Esophagus muscularis mucosa (tissue), 4 donors: ENCODE results near the gene MYH3. TPM values are rescaled to one million over a fixed set of nuclear protein-coding genes. Genes with fewer than 3 reads are reported as not detected.

Experiments used
- DNase-seq: peaks from one replicate; pipeline ENCODE4 v3.0.0-alpha.2; 2017; ENCODE audit errors: extremely low spot score
- H3K27ac ChIP-seq, 4 donors: fragments of 200-600 bp; sonication (generic); replicated peaks in 1 of 4; 1 replicate in 3 of 4; 2 replicates in 1 of 4; pipeline ENCODE4 v1.5.1; 2016 to 2019; ENCODE audit warnings: mild to moderate bottlenecking in 1 of 4
- H3K27me3 ChIP-seq, 4 donors: fragments of 200-600 bp; sonication (generic); one replicate each; pipeline versions ENCODE4 v1.5.1 to v1.6.0; 2016 to 2019
- H3K36me3 ChIP-seq, 4 donors: fragments of 200-600 bp; sonication (generic); one replicate each; pipeline ENCODE4 v1.5.1; 2016 to 2019
- H3K4me1 ChIP-seq, 4 donors: fragments of 200-600 bp; sonication (generic); one replicate each; pipeline ENCODE4 v1.5.1; 2016 to 2019
- H3K4me3 ChIP-seq, 4 donors: fragments of 200-600 bp; sonication (generic); 1 replicate in 2 of 4; 2 replicates in 2 of 4; pipeline ENCODE4 v1.5.1; 2016 to 2019; ENCODE audit warnings: mild to moderate bottlenecking in 4 of 4, moderate library complexity in 1 of 4
- H3K9me3 ChIP-seq, 4 donors: fragments of 200-600 bp; sonication (generic); 1 replicate in 3 of 4; 2 replicates in 1 of 4; pipeline ENCODE4 v1.5.1; 2016 to 2019
- EP300 ChIP-seq: sonication (generic); formaldehyde crosslinking; IDR thresholded peaks from one replicate; pipeline ENCODE4 v1.6.1; 2017; ENCODE audit warnings: antibody characterized with exemption
- POLR2A ChIP-seq: fragments of 450-650 bp; IDR thresholded peaks from one replicate; pipeline ENCODE4 v1.6.1; 2017; ENCODE audit warnings: antibody characterized with exemption, moderate library complexity, mild to moderate bottlenecking, low read depth
- POLR2AphosphoS5 ChIP-seq, 2 donors: sonication (generic); formaldehyde crosslinking; IDR thresholded peaks; one replicate each; pipeline ENCODE4 v1.6.1; 2017; ENCODE audit warnings: antibody characterized with exemption in 2 of 2
- WGBS: methylation state at CpG from one replicate; pipeline ENCODE4 v1.1.5; 2018; 5-methylcytosine and 5-hydroxymethylcytosine counted together
- intact Hi-C: fragments of 100-400 bp; cut with DNase I; formaldehyde crosslinking; loops from one replicate; pipeline ENCODE4 v1.15.1; 2023
- total RNA-seq, 4 donors: library from RNA; depleted of rRNA; stranded (reverse); fragments of >200 nt; gene quantifications; one replicate each; pipeline versions ENCODE4 v1.1.0 to v1.2.1, GENCODE V29; 2016
- TF ChIP-seq, protein P1 (sequence below), 3 experiments: fragments of 200-600 bp in 2 of 3; fragments of 450-650 bp in 1 of 3; sonication (generic) in 2 of 3; IDR thresholded peaks; one replicate each; pipeline ENCODE4 v1.5.1; 2017 to 2019; ENCODE audit warnings: antibody characterized with exemption in 3 of 3, mild to moderate bottlenecking in 2 of 3, moderate library complexity in 1 of 3

The MYH3 gene
- total RNA-seq, result 1 to 10 TPM in 3 of 4 donors, under 1 TPM in 1; 0.83 to 2.4 (median 1.6) TPM

DNA sequence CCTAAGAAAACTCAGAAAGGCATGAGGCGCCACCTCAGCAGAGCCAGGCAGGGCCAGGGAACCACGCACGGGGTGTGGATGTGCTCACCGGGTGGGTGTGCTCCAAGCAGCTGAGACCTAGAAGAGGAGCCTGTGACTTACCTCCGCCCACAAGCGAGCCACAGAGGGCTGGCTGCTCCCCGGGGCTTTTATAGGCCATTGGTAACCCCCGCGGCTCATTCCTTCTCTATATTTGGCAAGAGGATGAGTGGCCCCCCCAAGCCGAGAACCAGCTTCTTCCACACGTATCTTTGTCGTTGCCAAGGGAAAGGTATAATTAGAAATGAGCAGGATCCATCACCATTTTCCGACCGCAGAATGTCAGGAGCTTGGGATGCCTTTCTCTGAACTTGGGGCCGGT lies at the start of gene MYH3:
Gene MYH3, minus strand, starts transcription at position 162 of the 400 bp plus-strand sequence. CDS start 2,245 bp downstream, outside the sequence.
- Histone ChIP-seq H3K4me1 (no peaks in the 10 kb centered on the region), H3K27me3 (no peaks in the 10 kb centered on the region), H3K9me3 (no peaks in the 10 kb centered on the region), H3K36me3 (peaks cover 0 to 24% (median 6%) of the 10 kb centered on the region in 4 donors), H3K4me3 (no peak within 1 kb of the TSS), H3K27ac (no peak within 1 kb of the TSS)
- no peak for DNase-seq
- TF ChIP-seq, protein P1, sequence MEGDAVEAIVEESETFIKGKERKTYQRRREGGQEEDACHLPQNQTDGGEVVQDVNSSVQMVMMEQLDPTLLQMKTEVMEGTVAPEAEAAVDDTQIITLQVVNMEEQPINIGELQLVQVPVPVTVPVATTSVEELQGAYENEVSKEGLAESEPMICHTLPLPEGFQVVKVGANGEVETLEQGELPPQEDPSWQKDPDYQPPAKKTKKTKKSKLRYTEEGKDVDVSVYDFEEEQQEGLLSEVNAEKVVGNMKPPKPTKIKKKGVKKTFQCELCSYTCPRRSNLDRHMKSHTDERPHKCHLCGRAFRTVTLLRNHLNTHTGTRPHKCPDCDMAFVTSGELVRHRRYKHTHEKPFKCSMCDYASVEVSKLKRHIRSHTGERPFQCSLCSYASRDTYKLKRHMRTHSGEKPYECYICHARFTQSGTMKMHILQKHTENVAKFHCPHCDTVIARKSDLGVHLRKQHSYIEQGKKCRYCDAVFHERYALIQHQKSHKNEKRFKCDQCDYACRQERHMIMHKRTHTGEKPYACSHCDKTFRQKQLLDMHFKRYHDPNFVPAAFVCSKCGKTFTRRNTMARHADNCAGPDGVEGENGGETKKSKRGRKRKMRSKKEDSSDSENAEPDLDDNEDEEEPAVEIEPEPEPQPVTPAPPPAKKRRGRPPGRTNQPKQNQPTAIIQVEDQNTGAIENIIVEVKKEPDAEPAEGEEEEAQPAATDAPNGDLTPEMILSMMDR (IDR thresholded peaks at IDR 0.05), result no peak
- TF ChIP-seq EP300 (no peak), POLR2AphosphoS5 (IDR thresholded peaks at IDR 0.05) (no peak), POLR2A (no peak)
- WGBS, result 85% methylated on average over 8 of the region's 15 CpGs
- intact Hi-C loops, result no loop called here

DNA sequence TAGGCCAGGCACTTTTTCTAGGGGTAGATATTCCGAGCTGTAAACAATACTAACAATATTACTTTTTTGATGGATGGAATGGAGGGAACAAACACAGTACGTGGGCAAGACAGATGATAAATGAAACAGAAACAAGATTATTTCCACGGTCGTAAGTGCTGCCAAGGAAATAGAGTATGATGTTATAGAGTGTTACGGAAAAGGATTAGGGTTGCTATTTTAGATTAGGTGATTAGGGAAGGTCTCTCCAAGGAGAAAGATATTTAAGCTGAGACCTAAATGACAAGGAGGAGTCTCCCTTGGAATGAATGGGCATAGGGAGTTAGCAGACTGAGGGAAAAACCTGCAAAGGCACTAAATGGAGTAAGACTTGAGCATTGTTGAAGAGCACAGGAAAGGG lies 48.6 kb upstream of the MYH3 start:
- intact Hi-C loops, result no loop called here
- no peaks in the 10 kb centered on the region for H3K9me3 ChIP-seq
- no peak overlapping the region for H3K27ac ChIP-seq
- H3K27me3 ChIP-seq, result no peaks in the 10 kb centered on the region
- WGBS, result 72% methylated on average over 5 of the region's 5 CpGs
- H3K4me1 ChIP-seq, result peaks cover 0 to 8% (median 4%) of the 10 kb centered on the region in 4 donors
- H3K4me3 ChIP-seq, result no peak overlapping the region
- peaks cover 21 to 60% (median 55%) of the 10 kb centered on the region in 4 donors for H3K36me3 ChIP-seq
- no peak for DNase-seq
- TF ChIP-seq EP300 (no peak), POLR2A (no peak), POLR2AphosphoS5 (IDR thresholded peaks at IDR 0.05) (no peak)
- TF ChIP-seq, protein P1 (IDR thresholded peaks at IDR 0.05), result no peak

DNA sequence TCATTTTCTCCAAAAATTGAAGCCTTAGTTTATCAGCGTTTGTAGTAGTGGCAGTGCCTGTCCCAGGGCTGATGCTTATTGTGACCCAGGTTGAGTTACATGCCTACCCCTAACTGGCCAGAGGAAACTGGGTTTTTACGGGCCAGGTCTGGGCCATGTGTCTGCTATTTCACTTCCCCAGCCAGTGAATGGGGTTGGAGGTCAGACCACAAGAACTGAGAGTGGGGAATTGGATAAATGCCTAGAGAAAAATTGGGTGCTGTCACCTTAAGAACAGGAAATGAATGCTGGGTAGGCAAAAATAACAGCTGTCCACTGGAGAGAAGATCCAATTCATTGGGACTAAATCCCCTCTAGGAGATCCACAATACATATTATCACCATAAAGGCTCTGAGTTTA lies 45.5 kb upstream of the MYH3 start:
- Histone ChIP-seq H3K9me3 (no peaks in the 10 kb centered on the region), H3K27me3 (no peaks in the 10 kb centered on the region), H3K27ac (no peak overlapping the region), H3K4me3 (no peak overlapping the region), H3K36me3 (peaks cover 8 to 29% (median 26%) of the 10 kb centered on the region in 4 donors), H3K4me1 (peaks cover 3 to 27% (median 16%) of the 10 kb centered on the region in 4 donors)
- TF ChIP-seq POLR2AphosphoS5 (IDR thresholded peaks at IDR 0.05) (no peak), POLR2A (no peak)
- intact Hi-C loops, result no loop called here
- no peak for DNase-seq
- 74% methylated on average over 2 of the region's 2 CpGs for WGBS

DNA sequence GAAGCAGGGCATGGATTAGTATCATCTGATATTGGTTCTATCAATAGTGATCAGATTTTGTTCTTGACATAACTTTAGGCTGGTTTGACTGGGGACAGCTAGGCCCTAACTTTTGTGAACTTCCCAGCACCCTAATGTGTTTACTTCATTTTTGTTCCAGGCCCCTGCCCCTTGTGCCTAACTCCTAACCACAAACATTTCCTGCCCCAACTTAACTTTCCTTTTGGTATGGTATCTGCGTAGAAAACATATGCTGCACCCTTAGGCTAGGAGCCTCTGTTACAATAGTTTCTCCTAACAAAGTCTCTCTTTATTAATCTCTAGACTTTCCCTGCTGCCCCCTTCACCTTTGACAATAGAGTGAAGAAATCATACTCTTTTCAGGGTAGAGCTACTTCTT lies 42.7 kb upstream of the MYH3 start:
- intact Hi-C loops, result no loop called here

DNA sequence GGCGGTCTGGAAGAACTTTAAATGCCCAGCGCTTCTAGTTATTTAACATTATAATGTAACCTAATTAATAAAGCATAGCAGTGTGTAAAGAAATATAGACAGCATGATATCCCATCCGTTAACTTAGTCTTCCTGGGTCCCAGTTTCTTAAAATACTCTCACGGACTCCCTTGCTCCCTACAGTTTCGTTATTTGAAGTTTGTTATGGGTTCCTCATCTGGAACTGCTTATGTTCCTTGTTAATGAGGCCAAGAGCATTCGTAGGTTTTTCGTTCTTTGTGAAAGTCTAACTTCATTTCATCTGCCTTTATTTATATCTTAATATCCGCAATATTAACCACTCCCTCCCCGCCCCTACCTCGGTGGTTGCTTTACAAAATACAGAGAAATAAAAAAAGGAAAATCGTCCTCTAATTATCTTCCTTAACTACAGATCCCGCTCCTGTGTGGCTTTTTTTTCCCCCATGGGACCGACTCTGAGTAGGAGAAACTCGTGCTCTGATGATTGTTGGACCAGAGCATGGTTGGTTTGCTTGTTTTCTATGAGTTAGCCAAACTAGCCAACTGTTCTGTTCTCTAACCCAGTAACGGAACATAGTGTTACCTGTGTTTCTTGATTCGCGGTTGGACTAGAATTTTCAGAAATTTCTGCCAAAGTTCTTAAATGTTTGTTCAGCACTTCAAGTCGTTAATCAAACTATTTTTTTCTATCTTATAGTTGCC lies 41.1 kb upstream of the MYH3 start:
- no peak for DNase-seq
- Histone ChIP-seq H3K27me3 (no peaks in the 10 kb centered on the region), H3K36me3 (peaks cover 8 to 24% (median 22%) of the 10 kb centered on the region in 4 donors), H3K4me3 (peak overlapping the region; percentile 83 to 98 (median 93)), H3K4me1 (peaks cover 8 to 46% (median 30%) of the 10 kb centered on the region in 4 donors), H3K9me3 (no peaks in the 10 kb centered on the region), H3K27ac (peak overlapping the region; percentile 92 to 94 (median 94))
- WGBS, result 12% methylated on average over 18 of the region's 18 CpGs
- TF ChIP-seq EP300, result no peak
- no peak for TF ChIP-seq POLR2AphosphoS5 (IDR thresholded peaks at IDR 0.05)
- TF ChIP-seq, protein P1 (IDR thresholded peaks at IDR 0.05), result no peak
- no peak for TF ChIP-seq POLR2A
- intact Hi-C loops, result no loop called here

More for the DNA sequence above, 42.7 kb upstream of the MYH3 start:
- no peak overlapping the region for H3K4me3 ChIP-seq
- 88% methylated on average over 1 of the region's 1 CpG for WGBS
- H3K36me3 ChIP-seq, result peaks cover 0 to 10% (median 7%) of the 10 kb centered on the region in 4 donors
- H3K27ac ChIP-seq, result no peak overlapping the region
- no peaks in the 10 kb centered on the region for H3K27me3 ChIP-seq
- no peak for TF ChIP-seq POLR2A
- TF ChIP-seq, protein P1 (IDR thresholded peaks at IDR 0.05), result no peak
- TF ChIP-seq EP300, result no peak
- TF ChIP-seq POLR2AphosphoS5 (IDR thresholded peaks at IDR 0.05), result no peak
- H3K4me1 ChIP-seq, result peaks cover 8 to 46% (median 30%) of the 10 kb centered on the region in 4 donors
- DNase-seq, result no peak
- H3K9me3 ChIP-seq, result no peaks in the 10 kb centered on the region
